NCI-H1694 treated with DMSO at 0.1 percent for 48 hours (cell line): ENCODE results near the gene CD47.
A peak's percentile ranks its signal among the peaks of the same experiment; 100 is the strongest.

ENCODE experiments used
- DNase-seq: peaks from one replicate; lab custom pipeline; 2025; lab: John Stamatoyannopoulos, UW

Gene CD47

DNA sequence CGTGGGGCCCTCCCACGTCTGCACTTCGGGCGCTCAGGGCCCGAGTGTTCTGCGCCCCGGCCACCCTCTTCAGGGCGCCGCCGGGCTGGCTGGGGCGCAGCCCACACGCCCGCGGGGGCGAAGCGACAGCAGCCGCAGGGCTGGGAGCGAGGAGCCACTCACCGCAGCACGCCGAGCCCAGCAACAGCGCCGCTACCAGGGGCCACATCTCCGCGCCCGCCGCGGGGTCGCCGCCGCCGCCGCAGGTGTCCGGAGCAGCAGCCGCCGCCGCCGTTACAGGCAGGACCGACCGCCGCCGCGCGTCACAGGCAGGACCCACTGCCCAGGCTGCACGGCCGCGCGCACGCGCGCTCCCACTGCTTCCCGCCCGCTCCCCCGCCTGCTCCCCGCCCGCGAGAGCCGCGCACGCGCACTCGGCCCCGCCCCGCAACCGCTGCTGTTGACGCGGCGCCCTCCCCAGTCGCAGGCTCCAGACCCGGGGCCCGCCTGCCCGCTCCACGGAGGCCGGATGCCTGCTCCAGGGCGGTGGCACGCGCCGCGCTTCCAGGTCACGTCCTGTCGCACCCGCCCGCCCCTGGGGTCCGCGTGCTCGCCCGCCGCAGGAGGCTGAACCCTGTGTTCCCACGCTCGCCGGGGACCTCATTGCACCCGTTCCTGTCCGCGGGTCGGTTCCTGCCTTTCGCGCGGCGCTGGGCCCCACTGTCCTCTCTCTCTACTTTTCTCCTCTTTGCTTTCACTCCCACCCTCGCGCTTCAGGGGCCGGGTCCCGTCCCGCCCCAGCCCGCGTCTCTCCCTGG lies at the start of gene CD47:
TSS of gene CD47 (minus strand) at position 331 of the 797 bp plus-strand sequence. CDS start at position 208, 123 bp downstream.
- DNase-seq, result peak; percentile 51

DNA sequence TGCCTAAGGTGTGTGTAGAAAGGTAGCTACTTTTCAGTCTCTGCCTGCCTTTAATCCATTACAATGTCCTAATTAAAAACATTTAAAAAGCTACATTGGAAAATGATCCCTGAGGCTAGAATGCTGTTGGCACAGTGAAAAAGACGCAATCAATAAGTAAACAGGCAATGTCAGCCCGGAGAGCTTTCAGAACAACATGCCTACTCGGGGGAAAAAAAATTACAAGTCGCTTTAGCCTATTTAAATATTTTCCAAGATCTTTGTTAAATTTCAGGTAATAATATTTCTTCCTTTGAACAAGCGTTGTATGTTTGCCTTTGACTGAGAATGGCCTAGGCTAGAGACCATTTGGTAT lies 46.6 kb upstream of the CD47 start:
- no peak for DNase-seq

DNA sequence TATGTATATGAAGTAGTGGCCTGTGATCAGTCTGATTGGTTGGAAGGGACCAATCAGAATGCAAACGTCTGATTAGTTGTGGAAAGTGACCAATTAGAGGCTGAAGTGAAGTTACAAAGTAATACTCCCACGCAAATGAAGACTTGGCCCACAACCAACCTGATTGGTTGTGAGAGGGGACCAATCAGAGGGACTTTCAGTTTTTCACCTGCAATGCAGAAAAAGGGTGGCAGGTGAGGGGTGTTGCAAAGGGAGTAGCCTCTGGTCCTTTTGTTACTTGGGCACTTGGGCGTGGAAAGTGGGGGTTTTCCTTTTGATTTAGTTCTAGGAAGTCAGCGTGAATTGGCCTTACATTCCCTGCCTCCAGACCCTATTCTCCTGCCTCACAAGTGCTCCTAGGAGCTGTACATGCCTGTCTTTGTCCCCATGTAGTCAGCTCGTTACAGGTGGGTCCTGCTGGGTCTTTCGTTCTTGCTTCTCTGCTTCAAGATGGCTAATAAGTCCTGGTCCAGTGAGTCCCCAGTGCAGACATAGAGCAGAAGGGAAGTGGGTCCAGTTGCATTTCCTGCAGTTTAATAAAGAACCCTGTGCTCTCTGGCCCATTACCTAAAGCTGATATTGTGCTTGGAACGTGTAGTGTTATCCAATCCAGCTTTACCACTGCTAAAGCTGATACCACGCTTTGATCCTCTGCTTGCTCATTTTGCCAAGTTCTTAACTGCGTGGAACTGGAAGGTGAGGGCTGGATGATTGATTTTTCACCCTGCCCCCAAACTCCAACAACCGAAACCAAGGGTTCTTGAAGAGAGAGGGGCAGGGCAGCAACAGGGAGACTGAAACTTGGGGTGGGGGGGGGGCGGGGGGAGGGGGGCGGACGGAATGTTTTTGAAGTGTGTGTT lies 46.0 kb upstream of the CD47 start:
- no peak for DNase-seq

DNA sequence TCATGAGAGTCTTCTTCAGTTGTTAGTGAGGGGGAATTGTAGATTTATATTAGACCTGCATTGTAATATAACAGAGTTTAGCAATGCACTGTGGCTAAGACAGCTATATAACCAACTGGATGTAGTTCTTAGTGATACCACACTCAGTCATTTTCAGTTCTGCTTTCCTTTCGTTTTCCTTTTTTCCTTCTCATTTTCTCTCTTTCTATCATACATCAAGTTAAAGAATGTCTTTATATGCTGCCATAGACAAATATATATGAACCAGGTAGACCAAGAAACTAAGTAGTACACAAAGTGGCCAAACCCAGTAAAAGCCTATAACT lies 43.7 kb upstream of the CD47 start:
- no peak for DNase-seq

DNA sequence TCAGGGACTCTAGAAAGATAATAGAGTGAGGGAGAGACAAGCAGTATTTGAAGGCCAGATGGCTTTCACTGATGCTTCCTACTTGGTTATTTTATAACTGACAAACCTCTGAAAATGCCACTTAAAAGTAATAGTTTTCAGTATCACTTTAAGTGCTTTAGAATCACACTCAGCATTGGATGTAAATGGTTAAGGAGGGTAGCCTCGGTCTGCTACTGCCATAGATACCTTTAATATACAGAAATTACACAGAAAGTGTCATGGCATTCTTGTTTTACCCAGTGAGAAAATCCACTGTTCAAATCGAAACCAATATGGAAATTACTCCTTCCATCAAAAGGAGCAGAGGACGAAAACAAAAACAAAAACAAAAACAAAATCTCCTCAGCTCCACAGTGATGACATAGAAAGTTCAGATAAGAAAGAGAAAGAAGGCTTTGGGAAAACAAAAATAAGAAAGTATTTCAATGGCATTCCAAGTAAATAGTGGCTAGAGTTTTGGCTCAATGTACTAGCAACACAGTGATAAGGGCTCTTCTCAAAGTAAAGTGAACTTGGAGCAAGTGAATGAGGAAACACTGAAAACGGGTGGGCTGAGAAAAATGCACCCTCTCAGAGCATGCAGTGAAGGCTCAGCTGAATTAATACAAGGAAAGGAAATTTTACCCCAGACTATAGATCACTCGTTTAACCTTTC lies 43.2 kb upstream of the CD47 start:
- DNase-seq, result no peak

DNA sequence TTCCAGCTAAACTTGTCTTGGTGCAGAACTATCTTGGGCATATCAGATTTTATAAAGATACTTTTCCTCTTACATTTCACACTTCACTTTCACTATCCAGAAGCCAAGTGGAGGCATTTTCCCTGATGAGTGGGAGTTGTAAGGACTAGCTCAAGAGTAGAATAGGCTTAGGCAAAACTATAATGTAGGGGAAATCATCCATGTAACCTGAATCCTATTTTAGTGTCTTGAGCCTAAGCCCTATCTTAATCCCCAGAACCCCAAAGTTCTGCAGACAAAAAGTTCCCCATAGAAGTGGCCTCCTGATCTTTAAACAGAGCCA lies 42.2 kb upstream of the CD47 start:
- no peak for DNase-seq

DNA sequence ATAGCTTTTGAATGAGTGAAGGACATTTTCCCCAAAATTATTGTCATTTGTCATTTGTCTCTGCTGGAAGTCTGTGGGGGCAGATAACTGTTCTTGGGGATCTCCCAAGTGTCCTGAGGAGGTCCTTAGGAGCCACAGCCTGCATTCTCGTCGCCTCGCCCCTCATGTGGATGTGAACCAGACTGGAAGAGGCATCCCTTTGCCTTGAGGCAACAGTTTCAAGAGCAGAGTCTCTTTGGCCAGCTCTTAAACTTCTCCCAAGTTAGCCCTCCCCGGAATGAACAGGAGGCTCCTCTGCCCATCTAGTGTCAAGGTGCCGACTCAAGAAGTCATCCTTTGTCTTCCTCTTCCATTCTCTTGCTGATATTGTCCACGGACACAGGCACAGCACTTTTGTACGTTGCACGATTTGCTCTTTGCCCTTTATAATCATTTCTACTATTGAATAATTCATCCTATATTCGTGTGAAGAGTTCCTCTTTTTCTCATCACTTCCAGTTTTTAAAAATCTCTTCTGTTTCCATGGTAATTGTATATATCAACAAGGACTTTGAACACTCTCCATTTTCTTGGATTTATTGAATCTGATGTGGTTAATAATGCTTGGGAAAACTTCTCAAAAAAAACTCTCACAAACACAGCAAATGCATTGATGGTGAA lies 40.8 kb upstream of the CD47 start:
- DNase-seq, result no peak

DNA sequence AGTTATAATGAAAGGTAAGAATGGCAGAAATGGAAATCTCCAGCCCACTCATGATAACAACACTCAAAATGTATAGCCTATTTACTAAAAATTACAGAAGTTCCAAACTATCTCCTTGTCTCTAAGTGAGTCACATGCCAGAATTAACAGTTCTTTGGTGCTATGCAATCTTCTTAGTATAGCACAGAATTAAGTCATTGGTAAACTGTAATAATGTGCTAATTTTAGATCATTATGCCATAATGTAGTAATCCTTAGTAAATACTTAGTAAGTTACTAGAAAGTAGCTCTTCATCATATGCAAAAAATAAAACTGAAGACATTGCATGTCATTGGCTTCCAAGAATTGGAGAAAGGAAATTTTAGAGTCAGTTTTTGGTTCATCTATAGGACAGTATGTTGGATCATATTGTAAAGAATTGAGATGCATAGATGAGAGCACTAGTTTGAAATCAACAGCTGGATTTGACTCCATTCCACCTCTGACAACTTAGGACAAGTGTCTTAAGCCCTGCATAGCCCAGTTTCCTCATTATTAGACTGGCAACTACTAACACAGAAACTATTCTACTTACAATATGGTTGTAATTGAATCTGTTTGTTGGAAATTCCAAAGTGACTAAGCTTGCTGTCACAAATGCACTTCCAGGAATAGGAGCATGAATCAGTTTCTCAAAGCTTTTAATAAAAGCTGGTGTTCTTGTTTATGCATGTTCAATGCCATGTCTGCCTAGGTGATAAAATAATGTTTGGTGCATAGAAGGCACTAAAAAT lies 40.1 kb upstream of the CD47 start:
- no peak for DNase-seq

DNA sequence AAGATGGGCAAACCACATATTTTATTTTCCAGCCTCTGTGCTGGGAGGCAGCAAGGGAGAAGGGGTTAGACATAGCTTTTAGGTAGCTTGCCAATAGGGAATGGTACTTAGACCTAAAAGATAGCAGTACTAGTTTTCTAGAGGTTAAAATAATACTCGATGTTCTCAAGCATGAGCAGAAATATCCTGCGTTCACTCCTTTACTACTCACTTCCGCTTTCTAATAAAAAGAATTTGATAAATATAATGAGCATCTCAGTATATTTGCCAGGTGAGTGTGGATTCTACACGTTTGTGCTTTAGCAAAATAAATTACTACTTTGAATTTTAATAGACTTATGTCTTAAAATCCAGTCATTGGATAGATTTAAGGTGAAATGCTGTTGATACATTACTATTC lies 39.4 kb upstream of the CD47 start:
- no peak for DNase-seq

DNA sequence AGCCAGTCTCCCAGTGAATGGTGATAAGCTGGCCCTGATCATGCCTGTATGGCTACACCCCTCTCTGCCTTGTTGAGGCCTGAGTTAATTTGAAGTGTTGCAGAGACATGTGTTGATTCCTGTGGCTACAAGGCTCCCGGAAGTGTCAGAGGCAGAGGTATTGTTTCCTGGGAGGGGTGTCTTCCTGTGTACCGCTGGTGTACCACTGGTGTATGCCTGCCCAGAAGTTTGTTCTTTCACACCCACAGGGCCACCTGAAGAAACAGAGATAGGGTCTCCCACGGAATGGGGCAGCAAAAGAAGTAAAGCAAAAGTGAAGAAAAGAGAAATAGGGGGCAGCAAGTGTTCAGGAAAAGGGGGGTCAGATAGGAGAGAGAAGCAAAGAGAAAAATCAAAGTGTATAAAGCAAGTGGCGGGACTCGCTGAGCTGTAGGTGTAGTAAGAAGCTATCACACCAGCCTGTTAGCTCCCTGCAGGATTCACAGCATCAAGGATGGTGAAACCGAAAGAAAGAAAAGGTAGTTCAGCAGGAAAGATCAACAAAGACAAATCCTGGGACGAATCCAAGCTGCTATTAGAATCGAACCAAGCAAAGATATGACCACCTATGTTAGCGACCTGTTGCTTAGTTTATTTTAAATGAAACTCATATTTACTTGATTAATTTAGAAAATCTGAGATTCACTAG lies 36.6 kb upstream of the CD47 start:
- no peak for DNase-seq

DNA sequence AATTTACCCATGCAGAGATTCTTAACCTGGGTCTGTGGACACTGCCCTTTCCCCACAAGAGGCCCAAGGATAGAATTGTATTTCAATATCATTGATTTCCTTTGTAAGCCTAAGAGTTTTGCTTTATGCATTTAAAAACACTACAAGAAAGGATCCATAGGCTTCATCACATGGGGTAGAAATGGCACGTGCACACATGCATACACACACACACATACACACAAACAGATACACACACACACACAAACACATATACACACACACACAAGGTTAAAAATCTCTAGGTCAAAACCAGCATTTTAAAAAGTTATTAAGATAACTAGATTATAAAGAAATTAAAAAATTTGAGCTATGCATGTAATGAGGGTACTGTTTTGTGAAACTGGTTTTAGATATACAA lies 35.5 kb upstream of the CD47 start:
- no peak for DNase-seq

DNA sequence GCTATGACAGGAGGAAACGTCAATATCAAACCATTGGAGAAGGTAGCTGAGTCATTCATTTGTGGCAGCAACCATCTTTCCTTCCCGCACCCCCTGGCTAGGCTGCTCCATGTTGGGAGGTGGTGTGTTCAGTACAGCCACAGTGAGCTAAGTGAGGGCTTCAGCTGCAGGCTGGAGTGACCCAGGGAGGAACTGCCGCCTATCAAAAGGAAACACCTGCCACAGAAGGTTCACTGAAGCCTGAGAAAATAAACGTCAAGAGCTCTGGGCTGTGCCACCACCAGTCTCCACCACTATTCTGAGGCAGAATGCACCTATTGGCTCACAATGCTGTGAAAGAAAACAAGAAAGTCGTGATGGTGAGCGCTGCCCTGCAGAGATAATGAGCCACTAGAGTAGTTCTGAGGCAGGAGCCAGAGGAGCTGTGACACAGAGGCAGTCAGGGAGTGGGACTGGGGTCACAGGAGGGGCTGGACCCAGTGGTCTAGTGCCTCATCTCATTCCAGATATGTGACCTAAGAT lies 34.8 kb upstream of the CD47 start:
- no peak for DNase-seq

DNA sequence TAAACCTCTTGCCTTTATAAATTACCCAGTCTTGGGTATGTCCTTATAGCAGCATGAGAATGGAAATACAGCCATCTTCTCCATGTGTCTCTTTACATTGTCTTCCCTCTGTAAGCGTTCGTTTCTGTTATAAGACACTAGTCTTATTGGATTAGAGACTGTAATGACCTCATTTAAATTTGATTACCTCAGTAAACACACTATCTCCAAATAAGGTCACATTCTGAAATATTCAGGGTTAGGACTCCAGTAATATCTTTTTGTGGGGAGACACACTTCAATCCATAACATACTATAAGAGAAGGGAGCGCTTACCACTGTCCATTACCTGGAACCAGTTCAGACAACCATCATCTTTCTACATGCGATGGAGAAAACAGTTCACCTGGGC lies 34.3 kb upstream of the CD47 start:
- DNase-seq, result no peak

DNA sequence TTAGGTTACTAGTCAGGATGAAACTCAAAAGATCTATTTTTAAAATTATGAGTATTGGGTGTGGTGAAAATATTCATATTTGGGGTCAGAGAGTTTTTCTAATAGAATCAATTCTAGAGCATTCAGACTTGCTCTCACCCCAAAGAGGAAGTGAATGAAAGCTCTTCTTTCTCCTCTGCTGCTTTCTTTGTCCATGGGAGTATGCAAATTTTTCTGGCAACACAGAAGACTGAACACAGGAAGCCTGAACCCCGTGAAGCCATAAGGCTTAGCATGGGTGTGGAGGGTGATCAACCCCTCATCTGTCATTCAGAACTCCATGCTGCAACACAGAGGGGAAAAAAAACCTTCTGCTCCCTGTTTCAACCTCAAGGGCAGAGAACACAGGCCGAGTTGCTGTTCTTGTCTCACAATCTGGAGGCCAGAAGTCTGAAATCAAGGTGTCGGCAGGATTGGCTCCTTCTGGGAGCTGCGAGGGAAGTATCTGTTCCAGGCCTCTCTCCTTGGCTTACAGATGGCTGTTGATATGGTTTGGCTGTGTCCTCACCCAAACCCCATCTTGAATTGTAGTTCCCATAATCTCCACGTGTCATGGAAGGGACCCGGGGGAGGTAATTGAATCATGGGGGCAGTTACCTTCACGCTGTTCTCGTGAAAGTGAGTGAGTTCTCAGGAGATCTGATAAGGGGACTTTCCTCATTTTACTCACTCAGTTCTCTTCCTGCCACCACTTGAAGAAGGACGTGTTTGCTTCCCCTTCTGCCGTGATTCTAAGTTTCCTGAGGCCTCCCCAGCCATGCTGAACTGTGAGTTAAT lies 33.7 kb upstream of the CD47 start:
- no peak for DNase-seq

DNA sequence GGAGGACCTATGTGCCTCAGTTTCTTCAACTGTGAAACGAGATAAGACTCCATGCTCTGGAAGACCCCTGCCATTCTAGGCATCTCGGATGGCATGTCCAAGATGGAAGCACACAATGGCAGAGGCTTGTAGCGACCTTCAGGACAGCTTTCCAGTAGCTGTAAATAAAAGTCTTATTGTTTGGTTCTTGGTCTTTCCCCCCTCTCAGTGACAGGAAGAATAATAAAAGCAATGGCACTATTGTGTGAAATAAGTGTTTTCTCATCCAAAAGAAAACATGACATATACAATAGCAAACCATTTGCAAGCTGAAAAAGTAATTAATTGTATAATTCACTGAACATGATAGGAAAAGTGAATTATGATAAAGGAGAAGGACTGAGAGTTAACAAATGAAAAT lies 32.5 kb upstream of the CD47 start:
- no peak for DNase-seq

DNA sequence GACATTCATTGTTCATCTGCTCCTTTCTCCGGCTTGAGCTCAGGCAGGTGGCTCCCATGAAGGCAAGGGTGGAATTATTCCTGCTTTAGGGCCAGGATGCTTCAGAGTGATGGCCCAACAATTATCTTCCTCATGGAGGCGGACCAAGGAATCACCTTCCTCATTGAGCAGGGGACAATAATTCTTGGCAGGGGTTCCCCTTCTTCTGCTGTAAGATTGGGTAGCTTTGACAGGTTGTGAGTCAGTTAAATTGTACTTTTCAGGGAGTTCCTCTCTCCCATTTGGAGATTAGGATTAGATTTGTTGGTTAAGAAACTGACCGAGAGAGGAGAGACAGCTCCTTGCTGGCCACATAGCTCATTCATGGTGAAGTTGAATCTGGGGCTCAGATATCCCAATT lies 31.4 kb upstream of the CD47 start:
- no peak for DNase-seq

DNA sequence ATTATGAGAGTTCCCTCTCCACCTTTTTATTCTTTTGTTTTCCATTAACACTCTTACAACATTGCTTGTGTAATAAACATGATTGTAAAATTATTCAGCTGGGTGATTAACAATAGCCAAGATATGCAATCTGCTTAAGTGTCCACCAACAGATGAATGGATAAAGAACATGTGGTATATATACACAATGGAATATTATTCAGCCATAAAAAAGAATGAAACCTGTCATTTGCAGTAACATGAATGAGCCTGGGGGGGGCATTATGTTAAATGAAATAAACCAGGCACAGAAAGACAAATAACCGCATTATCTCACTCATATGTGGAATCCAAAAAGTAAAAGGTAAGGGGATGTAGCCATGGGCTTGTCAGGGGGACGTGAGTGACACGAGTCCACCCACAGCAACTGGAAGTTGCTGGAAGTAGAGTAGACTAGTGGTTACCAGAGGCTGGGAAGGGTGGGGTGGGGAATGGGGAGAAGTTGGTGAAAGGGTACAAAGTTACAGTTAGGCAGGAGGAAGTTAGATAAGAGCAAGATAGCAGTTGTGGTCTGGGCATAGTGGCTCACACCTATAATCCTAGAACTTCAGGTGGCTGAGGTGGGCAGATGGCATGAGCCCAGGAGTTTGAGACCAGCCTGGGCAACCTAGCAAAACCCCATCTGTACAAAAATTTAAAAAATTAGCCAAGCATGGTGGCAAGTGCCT lies 28.7 kb upstream of the CD47 start:
- DNase-seq, result no peak

DNA sequence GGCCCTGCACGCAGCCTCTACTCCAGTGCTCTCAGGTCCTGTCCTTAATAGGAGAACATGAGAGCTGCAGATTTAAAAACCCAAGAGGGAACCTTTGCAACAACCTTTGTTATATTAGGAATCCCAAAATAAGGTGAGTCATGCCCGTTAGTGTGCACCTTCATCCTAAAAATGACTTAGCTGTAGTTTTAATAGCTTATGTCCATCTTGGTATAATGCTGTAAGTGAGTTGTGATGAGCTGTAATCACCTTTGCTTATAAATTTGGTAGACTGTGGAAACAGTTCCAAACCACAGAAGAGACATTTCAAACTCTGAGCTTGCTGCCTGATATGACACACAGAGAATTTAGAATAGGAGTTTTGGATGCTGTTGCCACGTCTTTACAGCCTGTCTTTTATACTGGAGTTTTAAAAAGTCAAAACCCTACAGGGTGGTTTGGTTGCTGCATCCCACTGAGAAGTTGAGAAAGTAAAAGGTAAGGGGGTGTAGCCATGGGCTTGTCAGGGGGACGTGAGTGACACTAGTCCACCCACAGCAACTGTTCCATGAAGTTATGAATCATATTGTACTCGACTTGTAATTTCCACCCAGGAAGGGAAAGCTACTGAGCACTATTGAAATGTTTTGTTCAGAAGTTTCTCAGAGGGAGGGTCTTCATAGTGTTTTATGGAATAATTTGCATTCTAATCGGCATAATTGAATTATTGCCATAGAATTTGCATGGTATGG lies 27.4 kb upstream of the CD47 start:
- no peak for DNase-seq
